AG04449 (cell line): ENCODE data around the gene NLRP4.

Experiments used
- CTCF ChIA-PET: fragments of 350-600 bp; formaldehyde crosslinking; extraction: SDS; loops from one replicate; lab custom pipeline; 2021; ENCODE audit warnings: antibody characterized with exemption; lab: Yijun Ruan, JAX
- POLR2A ChIA-PET: fragments of 400-600, 350-600 bp; formaldehyde crosslinking; extraction: SDS; loops from one replicate; lab custom pipeline; 2020; ENCODE audit warnings: antibody characterized with exemption, inconsistent platforms; lab: Yijun Ruan, JAX
- DNase-seq: peaks from one replicate; pipeline ENCODE4 v3.0.0-alpha.2; 2010; ENCODE audit warnings: low read depth, low spot score
- H3K4me3 ChIP-seq: 2 replicates; pipeline ENCODE4 v1.5.1; 2011; ENCODE audit warnings: low read depth, mild to moderate bottlenecking, control low read depth, low read length
- TF ChIP-seq, protein P1 (sequence below): IDR thresholded peaks from one replicate; pipeline ENCODE4 v1.5.1; 2011; ENCODE audit warnings: mild to moderate bottlenecking, moderate library complexity, low read length, control low read depth, inconsistent platforms; ENCODE audit not compliant: insufficient read depth; ENCODE audit errors: missing control alignments

Gene NLRP4

DNA sequence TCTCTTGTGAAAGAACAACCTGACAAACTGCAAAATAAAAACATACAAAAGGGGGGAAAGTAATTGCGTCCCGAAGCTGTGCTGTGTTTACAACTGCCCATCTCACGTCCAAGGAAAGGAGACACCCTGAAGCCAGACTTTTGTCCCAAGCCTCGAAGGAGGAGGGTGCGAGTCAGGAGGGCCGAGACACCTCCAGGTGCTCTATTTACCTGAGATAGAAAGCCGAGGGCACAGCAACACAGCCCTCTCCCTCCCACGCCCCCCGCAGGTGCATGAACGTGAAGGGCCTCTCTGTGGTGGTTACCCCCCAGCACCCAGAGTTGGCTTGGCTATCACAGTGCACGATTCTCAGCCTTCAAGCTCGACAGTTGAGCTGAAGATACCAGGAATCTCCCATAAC is 62.6 kb downstream of the NLRP4 start:
- TF ChIP-seq, protein P1, sequence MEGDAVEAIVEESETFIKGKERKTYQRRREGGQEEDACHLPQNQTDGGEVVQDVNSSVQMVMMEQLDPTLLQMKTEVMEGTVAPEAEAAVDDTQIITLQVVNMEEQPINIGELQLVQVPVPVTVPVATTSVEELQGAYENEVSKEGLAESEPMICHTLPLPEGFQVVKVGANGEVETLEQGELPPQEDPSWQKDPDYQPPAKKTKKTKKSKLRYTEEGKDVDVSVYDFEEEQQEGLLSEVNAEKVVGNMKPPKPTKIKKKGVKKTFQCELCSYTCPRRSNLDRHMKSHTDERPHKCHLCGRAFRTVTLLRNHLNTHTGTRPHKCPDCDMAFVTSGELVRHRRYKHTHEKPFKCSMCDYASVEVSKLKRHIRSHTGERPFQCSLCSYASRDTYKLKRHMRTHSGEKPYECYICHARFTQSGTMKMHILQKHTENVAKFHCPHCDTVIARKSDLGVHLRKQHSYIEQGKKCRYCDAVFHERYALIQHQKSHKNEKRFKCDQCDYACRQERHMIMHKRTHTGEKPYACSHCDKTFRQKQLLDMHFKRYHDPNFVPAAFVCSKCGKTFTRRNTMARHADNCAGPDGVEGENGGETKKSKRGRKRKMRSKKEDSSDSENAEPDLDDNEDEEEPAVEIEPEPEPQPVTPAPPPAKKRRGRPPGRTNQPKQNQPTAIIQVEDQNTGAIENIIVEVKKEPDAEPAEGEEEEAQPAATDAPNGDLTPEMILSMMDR = no peak
- ChIA-PET CTCF (no interaction called here), POLR2A (no interaction called here)
- DNase-seq = no peak
- H3K4me3 ChIP-seq = no peak overlapping the region

DNA sequence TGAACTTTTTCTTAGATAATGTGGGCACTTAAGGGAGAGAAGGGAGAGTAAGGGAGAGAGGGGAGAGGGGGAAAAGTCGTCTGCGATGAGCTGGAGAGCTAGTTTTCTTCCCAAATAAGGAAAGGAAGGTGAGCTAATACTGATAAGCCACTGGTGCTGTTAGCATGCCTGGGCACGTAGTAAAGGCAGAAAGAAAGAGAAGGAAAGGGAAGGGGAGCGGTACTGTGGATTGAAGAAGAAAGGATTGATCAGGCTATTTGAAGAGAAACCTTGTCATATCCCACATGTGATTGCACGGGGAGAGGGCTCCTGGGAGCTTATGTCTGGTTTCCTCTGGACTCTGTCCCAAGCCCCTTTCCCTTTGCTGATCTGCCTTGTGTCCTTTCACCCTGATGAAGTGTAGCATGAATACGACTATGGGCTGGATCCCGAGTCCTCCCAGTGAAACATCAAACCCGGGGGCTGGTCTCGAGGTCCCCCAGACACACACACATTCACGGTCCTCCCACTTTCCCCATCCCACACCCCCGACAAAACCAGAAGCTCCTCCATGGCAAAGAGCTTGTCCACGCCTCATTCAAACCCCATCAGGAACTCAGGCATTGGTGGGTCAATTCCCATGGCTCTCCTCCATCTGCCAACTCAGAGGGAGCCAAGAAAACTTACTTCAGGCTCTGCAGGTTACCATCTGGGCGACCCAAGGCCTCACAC is 65.2 kb downstream of the NLRP4 start:
- TF ChIP-seq, protein P1 = no peak
- H3K4me3 ChIP-seq = no peak overlapping the region
- POLR2A ChIA-PET = no interaction called here
- DNase-seq = no peak
- CTCF ChIA-PET = no interaction called here

DNA sequence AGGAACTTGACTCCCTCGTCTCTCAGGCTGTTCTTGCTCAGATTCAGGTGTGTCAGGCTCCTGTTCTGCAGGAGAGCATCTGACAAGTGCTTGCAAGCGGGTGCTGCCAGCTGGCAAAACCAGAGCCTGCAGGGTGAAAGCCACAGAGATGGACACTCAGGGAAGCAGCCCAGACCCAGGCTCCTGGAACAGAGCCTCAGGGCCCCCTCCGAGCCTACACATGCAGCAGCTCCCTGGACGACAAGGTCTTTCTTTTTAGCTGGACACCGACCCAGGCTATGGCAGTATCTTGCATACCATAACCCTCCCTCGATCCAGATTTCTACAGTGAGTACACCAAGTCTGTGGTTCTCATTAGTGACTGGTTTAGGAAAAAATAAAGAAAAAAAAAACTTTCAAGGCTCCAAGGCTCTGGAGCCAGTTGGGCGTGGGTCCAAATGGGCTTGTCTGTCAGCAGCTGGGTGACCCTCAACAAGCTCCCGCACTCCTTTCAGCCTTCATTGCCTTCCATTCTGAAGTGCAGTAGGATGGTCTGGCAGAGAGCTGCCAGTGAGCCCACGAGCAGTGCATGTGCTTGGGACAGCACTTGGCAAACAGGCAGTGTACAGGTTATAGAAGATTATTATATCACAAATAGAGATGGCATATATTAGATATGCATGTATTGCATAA is 65.9 kb downstream of the NLRP4 start:
- ChIA-PET CTCF (no interaction called here), POLR2A (no interaction called here)
- no peak for DNase-seq

DNA sequence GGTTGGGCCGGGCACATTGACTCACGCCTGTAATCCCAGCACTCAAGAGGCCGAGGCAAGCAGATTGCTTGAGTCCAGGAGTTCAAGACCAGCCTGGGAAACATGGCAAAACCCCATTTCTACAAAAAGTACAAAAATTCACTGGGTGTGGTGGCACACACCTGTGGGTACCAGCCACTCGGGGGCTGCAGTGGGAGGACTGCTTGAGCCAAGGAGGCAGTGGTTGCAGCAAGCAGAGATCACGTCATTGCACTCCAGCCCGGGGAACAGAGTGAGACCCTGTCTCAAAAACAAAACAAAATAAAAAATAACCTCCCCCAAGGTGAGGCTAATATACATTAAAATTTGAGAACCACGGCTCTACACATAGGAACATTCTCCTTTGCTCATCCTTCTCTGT is 70.9 kb downstream of the NLRP4 start:
- no peak overlapping the region for H3K4me3 ChIP-seq
- no peak for DNase-seq
- CTCF ChIA-PET = no interaction called here
- TF ChIP-seq, protein P1 = no peak
- POLR2A ChIA-PET = no interaction called here

More for the DNA sequence above, 65.9 kb downstream of the NLRP4 start:
- no peak overlapping the region for H3K4me3 ChIP-seq
- TF ChIP-seq, protein P1 = no peak

DNA sequence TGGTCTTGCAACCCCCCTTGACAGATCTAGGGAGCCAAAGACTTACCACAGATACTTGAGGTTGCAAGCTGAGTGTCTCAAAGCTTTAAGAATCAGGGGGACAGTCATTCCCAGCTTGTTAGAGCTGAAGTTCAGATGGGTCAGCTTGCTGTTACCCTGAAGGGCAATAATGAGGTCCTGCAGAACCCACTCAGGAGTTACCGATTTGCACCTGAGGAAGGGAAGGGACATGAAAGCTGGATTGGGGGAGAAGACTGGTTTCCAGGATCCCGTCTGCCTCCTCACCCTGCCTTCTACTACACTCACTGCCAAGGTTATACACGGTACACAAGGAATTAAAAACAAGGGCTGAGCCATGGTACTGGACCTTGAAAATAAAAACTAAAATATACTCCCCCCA is 71.4 kb downstream of the NLRP4 start:
- POLR2A ChIA-PET = no interaction called here
- no peak for DNase-seq
- TF ChIP-seq, protein P1 = no peak
- no peak overlapping the region for H3K4me3 ChIP-seq
- CTCF ChIA-PET = no interaction called here

DNA sequence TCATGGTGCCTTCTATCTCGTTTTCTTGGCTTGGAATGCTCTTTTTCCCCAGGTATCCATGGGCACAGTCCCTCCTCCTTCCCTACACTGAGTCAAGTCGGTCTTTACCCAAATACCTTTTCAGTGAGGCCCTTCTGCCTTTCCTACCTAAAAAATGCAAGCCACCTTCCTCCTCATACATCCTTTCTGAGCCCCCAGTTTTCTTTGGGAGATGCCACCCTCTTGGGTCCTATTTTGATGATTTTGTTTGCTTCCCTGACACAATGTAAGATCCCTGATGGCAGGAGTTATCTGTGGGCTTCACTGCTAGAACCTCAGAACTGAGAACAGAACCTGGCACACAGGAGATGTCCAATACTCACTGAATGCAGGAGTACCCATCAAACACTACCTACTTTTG is 73.5 kb downstream of the NLRP4 start:
- no peak for DNase-seq
- TF ChIP-seq, protein P1 = no peak
- POLR2A ChIA-PET = no interaction called here
- CTCF ChIA-PET = no interaction called here
- H3K4me3 ChIP-seq = no peak overlapping the region
